HCT116 (cell line): Measurements from ENCODE around the gene EIF4E1B. TPM values are rescaled to one million over a fixed set of nuclear protein-coding genes. Genes with fewer than 3 reads are reported as not detected.
A peak's percentile ranks its signal among the peaks of the same experiment; 100 is the strongest.

Experiments
- ATAC-seq: fragments of 200-7000 bp; cut with Tn5 transposase; 2 replicates; pipeline ENCODE4 v1.9.1; 2020; ENCODE audit warnings: mild to moderate bottlenecking, moderate library complexity
- BruUV-seq: library from RNA; stranded (reverse); fragments of 400-500 nt; replicated peaks from 2 replicates; lab custom pipeline; 2021; lab: Mats Ljungman, UMichigan
- CTCF ChIA-PET: fragments of 300-600 bp; sonication (Branson Sonifier 250); formaldehyde crosslinking; loops from one replicate; lab custom pipeline; 2021; ENCODE audit warnings: antibody characterized with exemption; lab: Charles Lee
- POLR2A ChIA-PET: fragments of 300-600, 350-600 bp; sonication (Branson Sonifier 250); formaldehyde crosslinking; loops from one replicate; lab custom pipeline; 2021; ENCODE audit warnings: antibody characterized with exemption; lab: Charles Lee
- RAD21 ChIA-PET, 2 experiments: fragments of 300-600 bp; sonication (Branson Sonifier 250); formaldehyde crosslinking; loops; one replicate each; lab custom pipeline; 2023; ENCODE audit warnings: low total read pairs in 2 of 2; ENCODE audit not compliant: uncharacterized antibody in 2 of 2, unreplicated experiment in 2 of 2, low non-redundant PET in 1 of 2; lab: Charles Lee
- DNase-seq: peaks from one replicate; pipeline ENCODE4 v3.0.0-alpha.2; 2010; ENCODE audit warnings: low read depth, low spot score
- H2AFZ ChIP-seq: fragments of 200-600 bp; shearing (Covaris generic), sonication (generic); 2 replicates; pipeline ENCODE4 v1.6.1; 2017; ENCODE audit warnings: low read depth, mixed run types, mixed read lengths, antibody characterized with exemption, low read length; ENCODE audit not compliant: poor library complexity, severe bottlenecking
- H3K27ac ChIP-seq: 2 replicates; pipeline ENCODE4 v1.5.1; 2012; ENCODE audit warnings: low read depth, low read length
- H3K27me3 ChIP-seq: fragments of 200-600 bp; sonication (generic); 2 replicates; pipeline ENCODE4 v1.6.1; 2016; ENCODE audit warnings: mixed run types, low read length, mixed read lengths; ENCODE audit not compliant: insufficient read depth
- H3K36me3 ChIP-seq, 2 experiments: fragments of 200-500 bp in 1 of 2; fragments of 200-600 bp in 1 of 2; sonication (Bioruptor generic) in 1 of 2; sonication (generic) in 1 of 2; 2 replicates each; pipeline versions ENCODE4 v1.5.1 to v1.6.1; 2014 to 2016; ENCODE audit warnings: low read length in 2 of 2, inconsistent platforms in 1 of 2, mixed read lengths in 1 of 2, mixed run types in 1 of 2; ENCODE audit not compliant: insufficient read depth in 2 of 2, control insufficient read depth in 1 of 2
- H3K4me1 ChIP-seq, 2 experiments: fragments of 200-600 bp in 1 of 2; sonication (generic) in 1 of 2; 2 replicates each; pipeline versions ENCODE4 v1.5.1 to v1.6.1; 2012 to 2017; ENCODE audit warnings: low read length in 2 of 2, inconsistent platforms in 1 of 2, mild to moderate bottlenecking in 1 of 2, mixed read lengths in 1 of 2, mixed run types in 1 of 2, moderate library complexity in 1 of 2; ENCODE audit not compliant: insufficient read depth in 2 of 2, control insufficient read depth in 1 of 2
- H3K4me2 ChIP-seq: fragments of 200-600 bp; sonication (generic); 2 replicates; pipeline ENCODE4 v1.6.1; 2017; ENCODE audit warnings: mixed run types, low read length, mixed read lengths
- H3K4me3 ChIP-seq, 2 experiments: fragments of 200-600 bp in 1 of 2; sonication (generic) in 1 of 2; replicated peaks in 1 of 2; 2 replicates each; pipeline ENCODE4 v1.5.1; 2011 to 2016; ENCODE audit warnings: low read length in 2 of 2, control low read depth in 1 of 2, low read depth in 1 of 2, mild to moderate bottlenecking in 1 of 2, mixed read lengths in 1 of 2, mixed run types in 1 of 2
- H3K79me2 ChIP-seq: fragments of 200-600 bp; sonication (generic); 2 replicates; pipeline ENCODE4 v1.6.1; 2017; ENCODE audit warnings: mild to moderate bottlenecking, mixed run types, low read length, moderate library complexity, mixed read lengths; ENCODE audit not compliant: insufficient read depth
- H3K9ac ChIP-seq: fragments of 200-600 bp; sonication (generic); 2 replicates; pipeline ENCODE4 v1.6.1; 2016; ENCODE audit warnings: low read length, mixed read lengths
- H3K9me2 ChIP-seq: fragments of 200-600 bp; sonication (generic), shearing (Covaris generic); 2 replicates; pipeline ENCODE4 v1.6.1; 2017; ENCODE audit warnings: mixed run types, mild to moderate bottlenecking, moderate library complexity; ENCODE audit not compliant: insufficient read depth
- H3K9me3 ChIP-seq, 2 experiments: fragments of 200-500 bp in 1 of 2; fragments of 200-600 bp in 1 of 2; sonication (Bioruptor generic) in 1 of 2; sonication (generic) in 1 of 2; 2 replicates each; pipeline ENCODE4 v1.6.1; 2014 to 2017; ENCODE audit warnings: low read length in 2 of 2, mixed read lengths in 2 of 2, inconsistent platforms in 1 of 2, low read depth in 1 of 2, mild to moderate bottlenecking in 1 of 2, mixed run types in 1 of 2, moderate library complexity in 1 of 2; ENCODE audit not compliant: control insufficient read depth in 1 of 2, insufficient read depth in 1 of 2
- H4K20me1 ChIP-seq: fragments of 200-600 bp; sonication (generic), shearing (Covaris generic); 2 replicates; pipeline ENCODE4 v1.6.1; 2017; ENCODE audit warnings: mixed run types, mild to moderate bottlenecking, moderate library complexity; ENCODE audit not compliant: insufficient read depth
- CEBPB ChIP-seq: IDR thresholded peaks from 2 replicates; pipeline ENCODE4 v1.6.1; 2012; ENCODE audit warnings: low read depth
- EGR1 ChIP-seq: IDR thresholded peaks from 2 replicates; pipeline ENCODE4 v1.6.1; 2012; ENCODE audit warnings: low read depth
- ELF1 ChIP-seq: IDR thresholded peaks from 2 replicates; pipeline ENCODE4 v1.6.1; 2012; ENCODE audit warnings: low read depth, borderline replicate concordance
- POLR2A ChIP-seq: IDR thresholded peaks from 2 replicates; pipeline ENCODE4 v1.7.0; 2011; ENCODE audit warnings: borderline replicate concordance; ENCODE audit not compliant: insufficient read depth, insufficient read length; ENCODE audit errors: extremely low read depth
- POLR2AphosphoS5 ChIP-seq: IDR thresholded peaks from 2 replicates; pipeline ENCODE4 v1.6.1; 2011; ENCODE audit warnings: mild to moderate bottlenecking, low read depth, low read length, moderate library complexity
- RAD21 ChIP-seq: IDR thresholded peaks from 2 replicates; pipeline ENCODE4 v1.6.1; 2012; ENCODE audit warnings: low read depth, mild to moderate bottlenecking
- TCF7L2 ChIP-seq: IDR thresholded peaks from 2 replicates; pipeline ENCODE4 v1.7.0; 2011; ENCODE audit warnings: borderline replicate concordance, inconsistent platforms; ENCODE audit not compliant: insufficient read depth, insufficient read length; ENCODE audit errors: extremely low read depth
- YY1 ChIP-seq: IDR thresholded peaks from 2 replicates; pipeline ENCODE4 v1.6.1; 2011; ENCODE audit warnings: low read length, low read depth, moderate library complexity, mild to moderate bottlenecking; ENCODE audit not compliant: insufficient replicate concordance; ENCODE audit errors: extremely low read depth
- ZNF274 ChIP-seq: fragments of 200-500 bp; sonication (Bioruptor generic); IDR thresholded peaks from 2 replicates; pipeline ENCODE4 v1.6.1; 2014; ENCODE audit warnings: mild to moderate bottlenecking, low read depth, low read length, inconsistent platforms
- intact Hi-C: fragments of 100-400 bp; cut with micrococcal nuclease; formaldehyde crosslinking; loops from 2 replicates; pipeline ENCODE4 v1.10.0; 2022
- total RNA-seq: library from RNA; stranded (reverse); gene quantifications from one replicate; pipeline ENCODE4 v1.2.1, GENCODE V29; 2021; ENCODE audit not compliant: unreplicated experiment
- TF ChIP-seq, protein P1 (sequence below): IDR thresholded peaks from 2 replicates; pipeline ENCODE4 v1.6.1; 2012; ENCODE audit warnings: low read depth
- TF ChIP-seq, protein P2 (sequence below), 3 experiments: fragments of 200-600 bp in 1 of 3; sonication (generic) in 1 of 3; IDR thresholded peaks in 2 of 3; conservative IDR thresholded peaks in 1 of 3; 2 replicates each; pipeline ENCODE4 v1.5.1; 2012 to 2017; ENCODE audit warnings: low read depth in 2 of 3, low read length in 2 of 3, antibody characterized with exemption in 1 of 3, borderline replicate concordance in 1 of 3, control low read depth in 1 of 3, mild to moderate bottlenecking in 1 of 3, mixed read lengths in 1 of 3, mixed run types in 1 of 3, moderate library complexity in 1 of 3; ENCODE audit not compliant: insufficient read depth in 1 of 3
- TF ChIP-seq, protein P3 (sequence below): IDR thresholded peaks from 2 replicates; pipeline ENCODE4 v1.6.1; 2011; ENCODE audit warnings: mild to moderate bottlenecking, low read length, moderate library complexity; ENCODE audit not compliant: insufficient replicate concordance; ENCODE audit errors: extremely low read depth
- TF ChIP-seq, protein P4 (sequence below): IDR thresholded peaks from 2 replicates; pipeline ENCODE4 v1.6.1; 2012

The EIF4E1B gene
- total RNA-seq, 1 experiment from 2014 or later: 0.07 TPM

DNA sequence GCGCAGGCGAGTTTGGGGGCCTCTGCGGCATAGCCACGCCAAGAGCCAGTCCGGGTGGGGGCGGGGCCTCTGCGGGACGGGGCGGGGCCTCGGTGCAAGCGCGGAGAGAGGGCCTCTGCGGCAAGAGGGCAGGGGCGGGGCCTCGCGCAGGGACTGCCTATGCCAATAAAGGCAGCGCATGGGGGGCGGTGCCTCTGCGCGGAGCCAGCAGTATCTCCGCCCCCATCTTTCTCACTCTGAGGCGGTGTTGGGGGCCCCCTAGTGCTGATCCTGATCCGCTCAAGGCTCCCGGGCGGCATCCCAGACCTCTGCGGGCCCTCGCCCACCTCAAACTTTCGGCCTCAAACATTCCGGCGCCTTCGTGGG is 11.3 kb upstream of the EIF4E1B start:
- DNase-seq (peak; percentile 79), ATAC-seq (peak; percentile 99)
- H3K27ac ChIP-seq: no peak overlapping the region
- no peaks in the 10 kb centered on the region for H3K79me2 ChIP-seq
- H3K4me3 ChIP-seq: peak overlapping the region; percentile 30 to 37
- H4K20me1 ChIP-seq: no peaks in the 10 kb centered on the region
- no peaks in the 10 kb centered on the region for H3K36me3 ChIP-seq
- BruUV-seq: no TSS peak
- ChIA-PET POLR2A (no interaction called here), RAD21 (no interaction called here), CTCF (no interaction called here)
- H3K9me2 ChIP-seq: no peaks in the 10 kb centered on the region
- H3K27me3 ChIP-seq: no peaks in the 10 kb centered on the region
- H3K9me3 ChIP-seq: no peaks in the 10 kb centered on the region
- H2AFZ ChIP-seq: peak overlapping the region; percentile 74
- H3K9ac ChIP-seq: no peak overlapping the region
- TF ChIP-seq, protein P1, sequence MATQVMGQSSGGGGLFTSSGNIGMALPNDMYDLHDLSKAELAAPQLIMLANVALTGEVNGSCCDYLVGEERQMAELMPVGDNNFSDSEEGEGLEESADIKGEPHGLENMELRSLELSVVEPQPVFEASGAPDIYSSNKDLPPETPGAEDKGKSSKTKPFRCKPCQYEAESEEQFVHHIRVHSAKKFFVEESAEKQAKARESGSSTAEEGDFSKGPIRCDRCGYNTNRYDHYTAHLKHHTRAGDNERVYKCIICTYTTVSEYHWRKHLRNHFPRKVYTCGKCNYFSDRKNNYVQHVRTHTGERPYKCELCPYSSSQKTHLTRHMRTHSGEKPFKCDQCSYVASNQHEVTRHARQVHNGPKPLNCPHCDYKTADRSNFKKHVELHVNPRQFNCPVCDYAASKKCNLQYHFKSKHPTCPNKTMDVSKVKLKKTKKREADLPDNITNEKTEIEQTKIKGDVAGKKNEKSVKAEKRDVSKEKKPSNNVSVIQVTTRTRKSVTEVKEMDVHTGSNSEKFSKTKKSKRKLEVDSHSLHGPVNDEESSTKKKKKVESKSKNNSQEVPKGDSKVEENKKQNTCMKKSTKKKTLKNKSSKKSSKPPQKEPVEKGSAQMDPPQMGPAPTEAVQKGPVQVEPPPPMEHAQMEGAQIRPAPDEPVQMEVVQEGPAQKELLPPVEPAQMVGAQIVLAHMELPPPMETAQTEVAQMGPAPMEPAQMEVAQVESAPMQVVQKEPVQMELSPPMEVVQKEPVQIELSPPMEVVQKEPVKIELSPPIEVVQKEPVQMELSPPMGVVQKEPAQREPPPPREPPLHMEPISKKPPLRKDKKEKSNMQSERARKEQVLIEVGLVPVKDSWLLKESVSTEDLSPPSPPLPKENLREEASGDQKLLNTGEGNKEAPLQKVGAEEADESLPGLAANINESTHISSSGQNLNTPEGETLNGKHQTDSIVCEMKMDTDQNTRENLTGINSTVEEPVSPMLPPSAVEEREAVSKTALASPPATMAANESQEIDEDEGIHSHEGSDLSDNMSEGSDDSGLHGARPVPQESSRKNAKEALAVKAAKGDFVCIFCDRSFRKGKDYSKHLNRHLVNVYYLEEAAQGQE: no peak
- TF ChIP-seq ELF1 (no peak), RAD21 (peak; percentile 95), POLR2AphosphoS5 (0 out of 2 replicates have a peak, but pooled peaks have one; percentile 22), CEBPB (no peak), YY1 (peak; percentile 21), POLR2A (no peak), ZNF274 (no peak), TCF7L2 (no peak), EGR1 (peak; percentile 61; the same call in 1 of the 2 replicates)
- TF ChIP-seq, protein P2, sequence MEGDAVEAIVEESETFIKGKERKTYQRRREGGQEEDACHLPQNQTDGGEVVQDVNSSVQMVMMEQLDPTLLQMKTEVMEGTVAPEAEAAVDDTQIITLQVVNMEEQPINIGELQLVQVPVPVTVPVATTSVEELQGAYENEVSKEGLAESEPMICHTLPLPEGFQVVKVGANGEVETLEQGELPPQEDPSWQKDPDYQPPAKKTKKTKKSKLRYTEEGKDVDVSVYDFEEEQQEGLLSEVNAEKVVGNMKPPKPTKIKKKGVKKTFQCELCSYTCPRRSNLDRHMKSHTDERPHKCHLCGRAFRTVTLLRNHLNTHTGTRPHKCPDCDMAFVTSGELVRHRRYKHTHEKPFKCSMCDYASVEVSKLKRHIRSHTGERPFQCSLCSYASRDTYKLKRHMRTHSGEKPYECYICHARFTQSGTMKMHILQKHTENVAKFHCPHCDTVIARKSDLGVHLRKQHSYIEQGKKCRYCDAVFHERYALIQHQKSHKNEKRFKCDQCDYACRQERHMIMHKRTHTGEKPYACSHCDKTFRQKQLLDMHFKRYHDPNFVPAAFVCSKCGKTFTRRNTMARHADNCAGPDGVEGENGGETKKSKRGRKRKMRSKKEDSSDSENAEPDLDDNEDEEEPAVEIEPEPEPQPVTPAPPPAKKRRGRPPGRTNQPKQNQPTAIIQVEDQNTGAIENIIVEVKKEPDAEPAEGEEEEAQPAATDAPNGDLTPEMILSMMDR (IDR thresholded peaks at IDR 0.05 in 2 of 3, conservative IDR thresholded peaks at IDR 0.05 in 1 of 3; ENCODE audit: borderline replicate concordance in 1 of 3, insufficient read depth in 1 of 3, low read depth in 2 of 3, low read length in 2 of 3): peak; percentile 58 to 81 (median 70)
- TF ChIP-seq, protein P3, sequence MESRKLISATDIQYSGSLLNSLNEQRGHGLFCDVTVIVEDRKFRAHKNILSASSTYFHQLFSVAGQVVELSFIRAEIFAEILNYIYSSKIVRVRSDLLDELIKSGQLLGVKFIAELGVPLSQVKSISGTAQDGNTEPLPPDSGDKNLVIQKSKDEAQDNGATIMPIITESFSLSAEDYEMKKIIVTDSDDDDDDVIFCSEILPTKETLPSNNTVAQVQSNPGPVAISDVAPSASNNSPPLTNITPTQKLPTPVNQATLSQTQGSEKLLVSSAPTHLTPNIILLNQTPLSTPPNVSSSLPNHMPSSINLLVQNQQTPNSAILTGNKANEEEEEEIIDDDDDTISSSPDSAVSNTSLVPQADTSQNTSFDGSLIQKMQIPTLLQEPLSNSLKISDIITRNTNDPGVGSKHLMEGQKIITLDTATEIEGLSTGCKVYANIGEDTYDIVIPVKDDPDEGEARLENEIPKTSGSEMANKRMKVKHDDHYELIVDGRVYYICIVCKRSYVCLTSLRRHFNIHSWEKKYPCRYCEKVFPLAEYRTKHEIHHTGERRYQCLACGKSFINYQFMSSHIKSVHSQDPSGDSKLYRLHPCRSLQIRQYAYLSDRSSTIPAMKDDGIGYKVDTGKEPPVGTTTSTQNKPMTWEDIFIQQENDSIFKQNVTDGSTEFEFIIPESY: no peak
- TF ChIP-seq, protein P4, sequence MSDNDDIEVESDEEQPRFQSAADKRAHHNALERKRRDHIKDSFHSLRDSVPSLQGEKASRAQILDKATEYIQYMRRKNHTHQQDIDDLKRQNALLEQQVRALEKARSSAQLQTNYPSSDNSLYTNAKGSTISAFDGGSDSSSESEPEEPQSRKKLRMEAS: peak; percentile 65; the same call in 1 of the 2 replicates
- TF ChIP-seq, all 23 proteins: peak for 6
- intact Hi-C loops: loop anchor here (1.0 kb wide), 2 partner anchors 45 to 203 kb away; partner anchors contain the start of gene CLTB
- H3K4me2 ChIP-seq: peak overlapping the region; percentile 71
- peaks cover 15 to 27% of the 10 kb centered on the region in 2 experiments for H3K4me1 ChIP-seq
